Right atrium auricular region (tissue), 2 donors: Measurements from ENCODE around the gene MICAL1. TPM values are rescaled to one million over a fixed set of nuclear protein-coding genes. Genes with fewer than 3 reads are reported as not detected.
A peak's percentile ranks its signal among the peaks of the same experiment; 100 is the strongest.

Experiments
- DNase-seq: peaks from one replicate; pipeline ENCODE4 v3.0.0-alpha.2; 2019; ENCODE audit warnings: low spot score
- H3K27ac ChIP-seq, 2 donors: fragments of 200-600 bp; sonication (generic); 1 replicate in 1 of 2; 2 replicates in 1 of 2; pipeline ENCODE4 v1.5.1; 2016 to 2019
- H3K27me3 ChIP-seq, 2 donors: fragments of 200-600 bp; sonication (generic); one replicate each; pipeline versions ENCODE4 v1.5.1 to v1.6.0; 2017 to 2019
- H3K36me3 ChIP-seq: fragments of 200-600 bp; sonication (generic); one replicate; pipeline ENCODE4 v1.5.1; 2016
- H3K4me1 ChIP-seq, 2 donors: fragments of 200-600 bp; sonication (generic); one replicate each; pipeline versions ENCODE4 v1.5.1 to v1.6.0; 2017 to 2019
- H3K4me3 ChIP-seq, 2 donors: fragments of 200-600 bp; sonication (generic); 1 replicate in 1 of 2; 2 replicates in 1 of 2; pipeline ENCODE4 v1.5.1; 2017 to 2019; ENCODE audit warnings: mild to moderate bottlenecking in 1 of 2, moderate library complexity in 1 of 2
- H3K9me3 ChIP-seq, 2 donors: fragments of 200-600 bp; sonication (generic); one replicate each; pipeline ENCODE4 v1.5.1; 2019
- CTCF ChIP-seq, 2 donors: fragments of 200-600 bp; sonication (generic); IDR thresholded peaks; one replicate each; pipeline ENCODE4 v1.5.1; 2019; ENCODE audit warnings: antibody characterized with exemption in 2 of 2
- total RNA-seq, 2 donors: library from RNA; depleted of rRNA; stranded (reverse); fragments of >200 nt; gene quantifications; one replicate each; pipeline ENCODE4 v1.1.0, GENCODE V29; 2016

MICAL1 gene
- total RNA-seq, 2 donors from 2014 or later, result 4.5 to 11.6 TPM

- DNase-seq, result no peak
- peaks cover 0 to 20% of the 10 kb centered on the region in 2 donors for H3K4me1 ChIP-seq
- peak overlapping the region; percentile 85 to 86 for H3K27ac ChIP-seq
- peaks cover 5% of the 10 kb centered on the region for H3K36me3 ChIP-seq
- H3K27me3 ChIP-seq, result no peaks in the 10 kb centered on the region
- H3K9me3 ChIP-seq, result no peaks in the 10 kb centered on the region
- TF ChIP-seq CTCF (IDR thresholded peaks at IDR 0.05), result no peak
- H3K4me3 ChIP-seq, result peak overlapping the region; percentile 69 to 90
Observed at GRCh38 chr6:109441069-109441816, 14.3 kb downstream of the MICAL1 start.

GRCh38 chr6:109440331-109441068, 15.1 kb downstream of the MICAL1 start, which contains the start of the genes PPIL6 and SMPD2:
Gene PPIL6 (minus strand): TSS chr6:109440628. CDS start chr6:109440590, 38 bp downstream.
Gene SMPD2 (plus strand): TSS chr6:109440724. CDS start chr6:109441122, 398 bp downstream.
- Histone ChIP-seq H3K9me3 (no peaks in the 10 kb centered on the region), H3K27ac (peak within 1 kb of the TSS; percentile 85 to 86), H3K27me3 (no peaks in the 10 kb centered on the region), H3K36me3 (peaks cover 5% of the 10 kb centered on the region), H3K4me1 (peaks cover 0 to 20% of the 10 kb centered on the region in 2 donors), H3K4me3 (peak within 1 kb of the TSS; percentile 69 to 90)
- TF ChIP-seq CTCF (IDR thresholded peaks at IDR 0.05), result peak; percentile 28 to 46
- peak; percentile 88 for DNase-seq

GRCh38 chr6:109436041-109436440, 19.5 kb downstream of the MICAL1 start:
- Histone ChIP-seq H3K36me3 (no peaks in the 10 kb centered on the region), H3K27ac (no peak overlapping the region), H3K9me3 (no peaks in the 10 kb centered on the region), H3K27me3 (no peaks in the 10 kb centered on the region), H3K4me3 (no peak overlapping the region), H3K4me1 (peaks cover 0 to 8% of the 10 kb centered on the region in 2 donors)
- DNase-seq, result no peak
- no peak for TF ChIP-seq CTCF (IDR thresholded peaks at IDR 0.05)

GRCh38 chr6:109434456-109434855, 21.1 kb downstream of the MICAL1 start:
- Histone ChIP-seq H3K27me3 (no peaks in the 10 kb centered on the region), H3K4me3 (no peak overlapping the region), H3K9me3 (no peaks in the 10 kb centered on the region), H3K4me1 (peaks cover 0 to 4% of the 10 kb centered on the region in 2 donors), H3K27ac (no peak overlapping the region), H3K36me3 (no peaks in the 10 kb centered on the region)
- DNase-seq, result no peak
- no peak for TF ChIP-seq CTCF (IDR thresholded peaks at IDR 0.05)

- H3K4me3 ChIP-seq, result no peak overlapping the region
- no peaks in the 10 kb centered on the region for H3K27me3 ChIP-seq
- no peaks in the 10 kb centered on the region for H3K9me3 ChIP-seq
- TF ChIP-seq CTCF (IDR thresholded peaks at IDR 0.05), result no peak
- no peak for DNase-seq
- peaks cover 0 to 5% of the 10 kb centered on the region in 2 donors for H3K4me1 ChIP-seq
- no peaks in the 10 kb centered on the region for H3K36me3 ChIP-seq
- H3K27ac ChIP-seq, result no peak overlapping the region
Observed at GRCh38 chr6:109429496-109429895, 26.1 kb downstream of the MICAL1 start.
